ENCODE data around the gene GMEB2. TPM values are rescaled to one million over a fixed set of nuclear protein-coding genes. Genes with fewer than 3 reads are reported as not detected.

The GMEB2 gene
- total RNA-seq, 6 experiments from 2014 or later, result 3.2 to 7.0 (median 5.1) TPM

GRCh38 chr20:63612276-63612931 lies 14.5 kb downstream of the GMEB2 start:
- Histone ChIP-seq H3K4me3 (no peak overlapping the region), H3K4me1 (no peaks in the 10 kb centered on the region), H3K36me3 (peaks cover 0 to 4% (median 0%) of the 10 kb centered on the region in 4 donors), H3K27ac (no peak overlapping the region), H3K27me3 (no peaks in the 10 kb centered on the region), H3K9me3 (no peaks in the 10 kb centered on the region)
- 45% methylated on average over 8 of the region's 20 CpGs for WGBS (ENCODE audit: insufficient coverage, low coverage, low lambda C conversion rate, missing lambda C conversion rate)
- DNase-seq (peak in 1 of 3 donors; percentile 22), ATAC-seq (peak in 3 of 4 donors; percentile 19 to 32 (median 29))
- intact Hi-C loops (cut with DNase I), result no loop called here
- TF ChIP-seq CTCF (IDR thresholded peaks at IDR 0.05) (no peak), POLR2A (IDR thresholded peaks at IDR 0.05) (no peak)

GRCh38 chr20:63611646-63612045 lies 15.3 kb downstream of the GMEB2 start:
- Histone ChIP-seq H3K27ac (no peak overlapping the region), H3K4me3 (no peak overlapping the region), H3K36me3 (peaks cover 0 to 4% (median 0%) of the 10 kb centered on the region in 4 donors), H3K27me3 (no peaks in the 10 kb centered on the region), H3K4me1 (no peaks in the 10 kb centered on the region), H3K9me3 (no peaks in the 10 kb centered on the region)
- WGBS (ENCODE audit: insufficient coverage, low coverage, low lambda C conversion rate, missing lambda C conversion rate), result 76% methylated on average over 2 of the region's 10 CpGs
- intact Hi-C loops (cut with DNase I), result no loop called here
- no peak for TF ChIP-seq CTCF (IDR thresholded peaks at IDR 0.05)
- TF ChIP-seq POLR2A (IDR thresholded peaks at IDR 0.05), result no peak
- ATAC-seq (no peak), DNase-seq (peak in 1 of 3 donors; percentile 6)

GRCh38 chr20:63610581-63611435 lies 16.1 kb downstream of the GMEB2 start:
- Histone ChIP-seq H3K4me3 (no peak overlapping the region), H3K27ac (no peak overlapping the region), H3K36me3 (peaks cover 0 to 4% (median 0%) of the 10 kb centered on the region in 4 donors), H3K9me3 (no peaks in the 10 kb centered on the region), H3K4me1 (no peaks in the 10 kb centered on the region), H3K27me3 (no peaks in the 10 kb centered on the region)
- TF ChIP-seq CTCF (IDR thresholded peaks at IDR 0.05) (no peak), POLR2A (IDR thresholded peaks at IDR 0.05) (no peak)
- ATAC-seq (no peak), DNase-seq (peak in 1 of 3 donors; percentile 11)
- intact Hi-C loops (cut with DNase I), result no loop called here
- 86% methylated on average over 1 of the region's 17 CpGs for WGBS (ENCODE audit: insufficient coverage, low coverage, low lambda C conversion rate, missing lambda C conversion rate)

- DNase-seq, result no peak
- H3K27ac ChIP-seq, result no peak overlapping the region
- H3K36me3 ChIP-seq, result peaks cover 4 to 11% (median 7%) of the 10 kb centered on the region in 4 donors
- H3K4me1 ChIP-seq, result no peaks in the 10 kb centered on the region
- WGBS (ENCODE audit: insufficient coverage, low coverage, low lambda C conversion rate, missing lambda C conversion rate), result 80% methylated on average over 1 of the region's 9 CpGs
- no peak for TF ChIP-seq CTCF (IDR thresholded peaks at IDR 0.05)
- no peak for TF ChIP-seq POLR2A (IDR thresholded peaks at IDR 0.05)
- no peaks in the 10 kb centered on the region for H3K9me3 ChIP-seq
- no peak overlapping the region for H3K4me3 ChIP-seq
- H3K27me3 ChIP-seq, result no peaks in the 10 kb centered on the region
- intact Hi-C loops (cut with DNase I), result no loop called here
- no peak for ATAC-seq
These were observed 20.2 kb downstream of the GMEB2 start for GRCh38 chr20:63606686-63607085.

Data from right lobe of liver (tissue), 6 donors.